Measurements from ENCODE around the gene PYGO2. TPM values are rescaled to one million over a fixed set of nuclear protein-coding genes. Genes with fewer than 3 reads are reported as not detected.

Gene PYGO2
- total RNA-seq, 2 experiments from 2014 or later: 44.0 to 47.9 TPM

DNA sequence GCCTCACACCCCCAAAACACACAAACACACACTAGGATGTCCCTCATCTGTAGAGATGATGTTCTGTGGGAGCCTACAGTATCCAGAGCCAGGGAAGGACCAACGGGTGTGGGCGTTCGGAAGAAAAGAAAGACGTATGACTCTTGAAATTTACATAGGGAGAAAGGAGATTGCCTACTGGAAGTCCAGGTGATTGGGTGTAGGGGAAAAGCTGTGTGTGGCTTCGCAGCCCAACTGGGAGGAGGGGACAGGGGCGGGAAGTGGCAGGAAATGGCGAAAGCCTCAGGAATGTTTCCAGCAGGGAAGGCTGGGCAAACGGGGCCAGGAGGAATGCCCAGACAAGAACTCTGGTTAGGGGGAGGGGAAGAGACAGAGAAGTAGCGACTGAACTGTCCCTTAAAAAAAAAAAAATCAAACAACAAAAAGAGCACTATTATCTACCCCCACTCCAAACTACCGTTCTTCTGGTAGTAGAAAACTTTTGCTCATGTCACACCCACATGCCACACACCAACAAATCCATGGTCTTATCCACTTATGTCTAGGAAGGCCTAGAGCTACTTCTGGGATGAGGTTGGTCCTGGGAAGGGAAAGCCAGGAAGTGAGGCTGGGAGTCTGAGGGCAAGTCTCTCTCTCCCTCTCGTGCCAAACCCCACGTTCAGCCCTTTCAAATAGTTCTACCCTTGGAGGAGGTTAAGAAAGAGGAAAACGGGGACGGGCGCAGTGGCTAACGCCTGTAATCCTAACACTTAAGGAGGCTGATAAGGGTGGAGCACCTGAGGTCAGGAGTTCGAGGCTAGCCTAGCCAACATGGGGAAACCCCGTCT lies 11.1 kb upstream of the PYGO2 start:
- Mint-ChIP-seq H3K4me3 (peak overlapping the region; percentile 35), H3K27ac (peak overlapping the region; percentile 60), H3K9me3 (ENCODE audit: low read depth) (no peaks in the 10 kb centered on the region), H3K27me3 (no peaks in the 10 kb centered on the region), H3K4me1 (peaks cover 41% of the 10 kb centered on the region), H3K36me3 (peaks cover 13% of the 10 kb centered on the region)
- ATAC-seq (no peak), DNase-seq (no peak)
- CTCF ChIA-PET: interaction anchor here (1.3 to 7.0 kb wide), 6 partner anchors 11 to 112 kb away, joined by 13 to 32 read pairs (median 19); partner anchors contain the start of genes FLAD1 and PYGO2

DNA sequence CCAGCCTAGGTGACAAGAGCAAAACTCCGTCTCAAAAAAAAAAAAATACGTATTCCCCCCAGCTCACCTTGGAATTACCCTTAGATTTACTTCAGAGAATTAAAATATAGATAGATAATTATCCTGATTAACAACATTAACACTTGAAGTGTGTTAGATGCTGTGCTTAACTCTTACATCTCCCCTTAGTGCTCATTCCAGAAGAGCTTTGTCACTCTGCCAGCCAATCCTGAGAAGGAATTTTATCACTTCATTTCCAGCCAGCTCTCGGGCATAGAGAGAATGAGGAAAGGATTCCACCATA lies 10.6 kb upstream of the PYGO2 start:
- no peaks in the 10 kb centered on the region for H3K27me3 Mint-ChIP-seq
- H3K36me3 Mint-ChIP-seq: peaks cover 12% of the 10 kb centered on the region
- H3K9me3 Mint-ChIP-seq (ENCODE audit: low read depth): no peaks in the 10 kb centered on the region
- CTCF ChIA-PET: interaction anchor here (1.7 to 7.0 kb wide), 5 partner anchors 11 to 113 kb away, joined by 5 to 32 read pairs (median 17); partner anchors contain the start of gene PYGO2
- H3K4me3 Mint-ChIP-seq: peak overlapping the region; percentile 35
- ATAC-seq (no peak), DNase-seq (no peak)
- H3K4me1 Mint-ChIP-seq: peaks cover 42% of the 10 kb centered on the region
- H3K27ac Mint-ChIP-seq: peak overlapping the region; percentile 60

DNA sequence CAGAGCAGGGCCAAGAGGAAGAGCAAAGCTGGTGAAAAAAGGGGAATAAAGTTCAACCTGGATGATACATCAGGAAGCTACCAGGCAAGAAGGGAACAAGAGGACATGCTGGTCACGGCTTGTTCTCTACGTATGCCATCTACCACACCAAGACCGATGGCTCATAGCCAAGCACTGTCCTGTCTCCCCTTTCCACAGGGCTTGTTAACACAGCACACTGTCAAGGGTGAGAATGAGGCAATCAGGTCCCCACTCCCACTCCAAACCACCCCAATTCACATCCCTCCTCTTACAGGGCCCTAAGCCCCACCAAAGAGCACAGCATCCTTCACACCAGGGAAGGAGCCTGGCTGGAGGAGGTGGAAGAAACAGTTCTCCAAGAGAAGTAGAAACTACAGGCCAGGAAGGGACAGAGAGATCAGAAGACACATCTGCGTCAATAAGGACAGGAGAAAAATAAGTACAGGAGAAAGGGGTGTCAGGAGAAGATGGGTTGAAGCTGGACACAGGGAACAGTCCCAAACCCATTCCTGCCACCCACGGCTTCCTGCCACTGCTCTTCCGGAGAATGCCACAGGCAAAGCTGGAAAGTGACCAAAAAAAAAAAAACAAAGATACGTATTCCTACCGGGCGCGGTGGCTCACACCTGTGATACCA lies 9.9 kb upstream of the PYGO2 start:
- Mint-ChIP-seq H3K27ac (peak overlapping the region; percentile 5), H3K9me3 (ENCODE audit: low read depth) (no peaks in the 10 kb centered on the region), H3K36me3 (peaks cover 11% of the 10 kb centered on the region), H3K4me3 (no peak overlapping the region), H3K4me1 (peaks cover 43% of the 10 kb centered on the region), H3K27me3 (no peaks in the 10 kb centered on the region)
- CTCF ChIA-PET: interaction anchor here (1.3 to 4.7 kb wide), 5 partner anchors 10 to 114 kb away, joined by 3 to 28 read pairs (median 13); partner anchors contain the start of genes FLAD1 and PYGO2
- DNase-seq (no peak), ATAC-seq (no peak)

DNA sequence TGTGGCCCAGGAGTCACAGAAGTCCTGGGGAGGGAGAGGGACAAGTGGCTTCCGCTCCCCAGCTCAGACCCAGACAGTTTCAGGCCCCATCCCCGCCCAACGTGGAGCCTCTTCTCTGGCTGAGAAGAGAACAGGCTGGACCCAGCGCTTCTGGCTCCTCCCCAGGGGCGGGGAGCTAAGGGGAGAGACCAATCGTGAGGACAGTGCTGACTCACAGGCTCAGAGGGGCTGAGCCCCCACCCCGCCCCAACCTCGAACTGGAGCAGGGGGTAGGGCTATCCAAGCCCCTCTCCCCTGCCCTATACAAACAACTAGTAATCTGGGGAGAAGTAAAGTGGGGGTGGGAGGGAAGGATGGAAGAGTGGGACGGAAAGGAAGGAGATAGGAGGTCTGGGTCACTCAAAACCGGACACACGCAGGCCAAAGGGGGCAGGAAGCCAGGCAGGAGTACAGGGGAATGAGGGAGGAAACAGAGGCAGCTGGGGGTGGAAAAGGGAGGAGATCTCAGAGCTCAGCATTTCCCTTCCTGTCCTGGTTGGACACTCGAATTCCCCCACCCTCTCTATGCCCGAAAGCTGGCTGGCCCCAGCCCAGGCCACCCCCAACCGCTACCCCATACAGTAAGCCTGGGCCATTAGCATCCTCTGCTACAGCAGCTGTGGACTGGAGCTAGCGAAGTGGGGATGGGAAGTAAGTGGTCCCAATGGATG lies 9.2 kb upstream of the PYGO2 start, which contains the start of gene SHC1:
Gene SHC1 (minus strand): TSS at position 117 of the 710 bp plus-strand sequence. CDS start 221 bp downstream, outside the sequence.
- CTCF ChIA-PET: interaction anchor here (1.2 to 4.7 kb wide), 8 partner anchors 9 to 114 kb away, joined by 3 to 17 read pairs (median 6); partner anchors contain the start of genes FLAD1 and PYGO2
- Mint-ChIP-seq H3K4me3 (no peak within 1 kb of the TSS), H3K27ac (peak within 1 kb of the TSS; percentile 56), H3K9me3 (ENCODE audit: low read depth) (no peaks in the 10 kb centered on the region), H3K4me1 (peaks cover 43% of the 10 kb centered on the region), H3K27me3 (no peaks in the 10 kb centered on the region), H3K36me3 (peaks cover 10% of the 10 kb centered on the region)
- DNase-seq: peak; percentile 56
- ATAC-seq: no peak

DNA sequence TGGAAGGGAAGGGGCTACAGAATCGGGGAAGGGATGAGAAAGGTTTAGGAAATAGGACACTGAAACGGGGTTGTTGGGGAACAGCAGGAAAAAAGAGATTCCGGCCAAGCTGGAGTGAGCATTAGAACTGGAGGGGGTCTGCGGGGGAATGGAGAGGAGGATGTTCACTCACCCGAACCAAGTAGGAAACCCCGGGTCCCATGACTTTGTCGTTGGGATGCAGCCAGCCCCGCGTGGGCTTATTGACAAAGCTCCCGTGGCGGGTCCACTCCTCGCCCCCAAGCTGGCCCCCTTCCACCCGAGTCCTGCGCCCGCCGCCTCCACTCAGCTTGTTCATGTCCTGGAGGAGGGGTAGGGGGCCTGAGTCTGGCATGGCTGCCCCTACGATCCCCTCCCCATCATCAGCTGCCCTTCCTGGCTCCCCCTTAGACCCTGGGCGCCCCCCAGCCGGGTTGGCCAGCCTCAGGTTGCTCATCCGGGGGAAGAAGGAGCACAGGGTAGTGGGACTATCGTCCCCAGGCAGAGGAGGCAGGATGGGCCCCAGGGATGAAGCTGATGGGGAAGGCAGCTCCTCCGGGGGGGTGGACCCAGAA lies 8.4 kb upstream of the PYGO2 start:
- no peaks in the 10 kb centered on the region for H3K9me3 Mint-ChIP-seq (ENCODE audit: low read depth)
- H3K27ac Mint-ChIP-seq: no peak overlapping the region
- H3K4me3 Mint-ChIP-seq: no peak overlapping the region
- H3K27me3 Mint-ChIP-seq: no peaks in the 10 kb centered on the region
- CTCF ChIA-PET: interaction anchor here (1.2 to 4.7 kb wide), 8 partner anchors 9 to 115 kb away, joined by 3 to 17 read pairs (median 6); partner anchors contain the start of genes FLAD1 and PYGO2
- ATAC-seq: no peak
- peaks cover 10% of the 10 kb centered on the region for H3K36me3 Mint-ChIP-seq
- H3K4me1 Mint-ChIP-seq: peaks cover 43% of the 10 kb centered on the region
- DNase-seq: no peak

DNA sequence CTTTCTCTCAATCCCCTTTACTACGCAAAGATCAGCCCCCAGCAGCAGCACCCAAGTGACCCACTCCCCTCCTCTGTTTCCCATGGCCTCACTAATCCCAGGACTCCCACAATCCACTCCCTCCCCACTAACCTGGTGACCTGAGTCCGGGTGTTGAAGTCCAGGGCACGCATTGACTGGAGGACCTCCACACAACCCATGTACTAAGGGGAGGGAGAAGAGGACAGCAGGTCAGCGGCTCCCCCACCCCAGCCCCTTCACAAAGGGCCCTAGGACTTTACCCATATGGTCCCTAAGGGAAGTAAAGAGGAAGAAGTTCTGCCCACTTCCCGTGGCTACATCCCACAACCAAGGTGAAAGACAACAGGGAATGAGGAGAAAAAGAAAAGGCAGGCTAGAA lies 7.7 kb upstream of the PYGO2 start:
- peaks cover 45% of the 10 kb centered on the region for H3K4me1 Mint-ChIP-seq
- H3K9me3 Mint-ChIP-seq (ENCODE audit: low read depth): no peaks in the 10 kb centered on the region
- H3K27me3 Mint-ChIP-seq: no peaks in the 10 kb centered on the region
- CTCF ChIA-PET: interaction anchor here (1.3 to 2.6 kb wide), 2 partner anchors 24 to 30 kb away, joined by 3 to 8 read pairs; no protein-coding TSS in a partner anchor
- ATAC-seq (no peak), DNase-seq (no peak)
- H3K27ac Mint-ChIP-seq: peak overlapping the region; percentile 24
- no peak overlapping the region for H3K4me3 Mint-ChIP-seq
- H3K36me3 Mint-ChIP-seq: peaks cover 10% of the 10 kb centered on the region

DNA sequence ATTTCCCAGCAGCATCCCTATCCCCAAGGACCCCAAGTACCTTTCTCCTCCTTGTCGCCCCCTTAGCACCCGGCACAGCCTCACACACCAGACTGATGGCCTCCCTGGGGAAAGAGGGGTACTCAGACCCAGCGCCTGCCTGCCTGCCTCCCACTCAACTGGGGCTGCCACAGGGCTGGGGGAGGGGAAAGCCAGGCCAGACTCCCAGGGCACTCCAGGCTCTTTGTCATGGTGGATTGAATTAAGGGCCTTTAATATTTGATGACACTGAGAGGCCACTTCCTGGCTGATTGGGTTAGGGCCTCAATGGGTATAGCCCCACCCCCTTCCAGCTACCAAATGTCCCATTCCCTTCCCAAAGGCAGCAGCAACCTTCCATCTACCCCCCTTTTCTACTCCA lies 7.1 kb upstream of the PYGO2 start:
- DNase-seq: no peak
- H3K4me1 Mint-ChIP-seq: peaks cover 48% of the 10 kb centered on the region
- ATAC-seq: no peak
- peak overlapping the region; percentile 24 for H3K27ac Mint-ChIP-seq
- CTCF ChIA-PET: interaction anchor here (2.6 kb wide), 1 partner anchor 31 kb away, joined by 8 read pairs; no protein-coding TSS in a partner anchor
- H3K36me3 Mint-ChIP-seq: peaks cover 13% of the 10 kb centered on the region
- H3K4me3 Mint-ChIP-seq: no peak overlapping the region
- no peaks in the 10 kb centered on the region for H3K27me3 Mint-ChIP-seq
- H3K9me3 Mint-ChIP-seq (ENCODE audit: low read depth): no peaks in the 10 kb centered on the region

DNA sequence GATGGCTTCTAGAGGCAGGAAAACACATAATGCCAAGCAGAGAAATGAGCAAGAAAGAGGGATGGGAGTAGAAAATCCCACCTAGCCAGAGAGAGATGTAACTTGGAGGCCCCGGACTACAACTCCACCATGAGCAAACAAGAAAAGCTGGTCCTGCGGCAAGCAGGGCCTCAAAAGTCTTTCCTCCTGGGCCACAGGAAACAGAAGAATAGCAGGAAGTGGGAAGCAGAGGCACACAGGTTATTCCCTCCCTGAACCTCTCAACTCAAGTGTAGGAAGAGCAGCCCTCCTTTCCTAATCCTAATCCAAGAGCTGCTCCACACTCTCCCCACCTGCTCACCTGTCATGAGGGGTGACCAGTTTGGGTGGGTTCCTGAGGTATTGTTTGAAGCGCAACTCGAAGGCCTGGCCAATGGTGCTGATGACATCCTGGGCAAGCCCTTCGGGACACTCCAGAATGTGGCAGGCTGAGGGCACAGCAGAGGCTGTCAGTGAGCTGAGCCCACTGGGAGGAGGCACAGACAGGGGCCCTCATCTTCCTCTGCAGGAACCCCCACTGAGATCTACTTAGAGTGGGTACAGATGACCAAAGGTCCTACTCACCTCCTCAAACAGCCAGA lies 5.9 kb upstream of the PYGO2 start:
- Mint-ChIP-seq H3K36me3 (peaks cover 20% of the 10 kb centered on the region), H3K4me1 (peaks cover 53% of the 10 kb centered on the region), H3K27ac (peak overlapping the region; percentile 41), H3K27me3 (no peaks in the 10 kb centered on the region), H3K4me3 (no peak overlapping the region), H3K9me3 (ENCODE audit: low read depth) (no peaks in the 10 kb centered on the region)
- CTCF ChIA-PET: interaction anchor here (0.6 to 2.1 kb wide), 3 partner anchors 17 to 50 kb away, joined by 3 to 6 read pairs (median 3); no protein-coding TSS in a partner anchor
- ATAC-seq: no peak
- no peak for DNase-seq

DNA sequence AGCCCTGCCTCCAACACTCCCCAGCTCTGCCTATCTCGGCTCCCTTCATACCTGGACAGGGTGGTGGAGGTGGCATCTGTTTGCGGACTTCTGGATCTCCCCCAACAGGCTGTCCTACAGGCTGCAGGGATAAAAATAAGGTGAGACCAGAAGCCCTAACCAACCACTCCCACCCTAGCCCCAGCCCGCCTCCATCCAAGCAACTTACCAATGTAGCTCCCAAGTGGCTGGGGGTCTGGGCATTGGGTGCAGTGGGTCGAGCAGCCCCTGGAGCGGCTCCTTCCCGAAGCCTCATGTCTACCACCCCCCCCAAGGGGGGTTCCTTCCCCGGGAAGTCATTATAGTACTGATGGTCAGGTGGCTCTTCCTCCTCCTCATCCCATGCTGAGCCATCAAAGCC lies 4.5 kb upstream of the PYGO2 start:
- Mint-ChIP-seq H3K4me3 (no peak overlapping the region), H3K27ac (no peak overlapping the region), H3K9me3 (ENCODE audit: low read depth) (no peaks in the 10 kb centered on the region), H3K27me3 (no peaks in the 10 kb centered on the region), H3K4me1 (peaks cover 47% of the 10 kb centered on the region), H3K36me3 (peaks cover 22% of the 10 kb centered on the region)
- no peak for ATAC-seq
- CTCF ChIA-PET: interaction anchor here (0.8 to 2.1 kb wide), 4 partner anchors 11 to 51 kb away, joined by 3 to 6 read pairs (median 4); partner anchors contain the start of gene PBXIP1
- no peak for DNase-seq

DNA sequence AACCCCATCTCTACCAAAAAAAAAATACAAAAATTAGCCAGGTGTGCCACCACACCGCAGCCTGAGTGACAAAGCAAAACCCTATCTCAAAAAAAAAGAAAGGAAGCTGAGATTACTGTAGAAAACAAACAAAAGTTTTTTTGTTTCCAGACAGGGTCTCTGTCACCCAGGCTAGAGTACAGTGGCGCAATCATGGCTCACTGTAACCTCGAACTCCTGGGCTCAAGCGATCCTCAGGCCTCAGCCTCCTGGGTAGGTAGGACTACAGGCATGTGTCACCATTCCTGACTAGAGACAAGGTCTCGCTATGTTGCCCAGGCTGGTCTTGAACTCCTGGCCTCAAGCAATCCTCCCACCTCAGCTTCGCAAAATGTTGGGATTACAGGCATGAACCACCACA lies 2.8 kb upstream of the PYGO2 start:
- Mint-ChIP-seq H3K27me3 (no peaks in the 10 kb centered on the region), H3K27ac (no peak overlapping the region), H3K9me3 (ENCODE audit: low read depth) (no peaks in the 10 kb centered on the region), H3K4me1 (peaks cover 51% of the 10 kb centered on the region), H3K4me3 (no peak overlapping the region), H3K36me3 (peaks cover 25% of the 10 kb centered on the region)
- CTCF ChIA-PET: interaction anchor here (1.1 to 1.6 kb wide), 7 partner anchors 9 to 59 kb away, joined by 3 to 5 read pairs (median 3); partner anchors contain the start of genes PBXIP1 and PMVK
- no peak for ATAC-seq
- DNase-seq: no peak

DNA sequence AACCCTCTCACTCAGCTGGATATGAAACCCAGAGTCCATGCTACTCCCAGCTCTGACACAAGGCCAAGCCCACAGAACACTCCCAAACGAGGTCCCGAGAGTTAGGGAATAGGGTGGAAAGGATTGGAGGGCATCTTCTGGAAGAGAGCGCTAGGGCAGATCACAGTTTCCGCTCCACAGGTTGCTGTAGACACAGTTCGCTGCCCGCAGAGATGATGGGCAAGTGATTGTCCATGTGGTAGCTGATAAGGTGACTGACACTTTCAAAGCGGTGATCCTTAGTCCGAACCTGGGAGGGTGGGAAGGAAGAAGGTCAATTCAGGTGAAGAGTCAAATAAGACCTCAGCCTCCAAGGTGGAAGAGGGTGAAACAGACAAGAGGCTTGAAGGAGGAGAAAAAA lies 2.1 kb upstream of the PYGO2 start:
- Mint-ChIP-seq H3K4me3 (no peak overlapping the region), H3K27me3 (no peaks in the 10 kb centered on the region), H3K27ac (peak overlapping the region; percentile 48), H3K36me3 (peaks cover 26% of the 10 kb centered on the region), H3K4me1 (peaks cover 45% of the 10 kb centered on the region), H3K9me3 (ENCODE audit: low read depth) (no peaks in the 10 kb centered on the region)
- DNase-seq (no peak), ATAC-seq (no peak)
- CTCF ChIA-PET: interaction anchor here (1.1 to 1.4 kb wide), 3 partner anchors 8 to 35 kb away, joined by 3 to 4 read pairs (median 3); partner anchors contain the start of gene PBXIP1

DNA sequence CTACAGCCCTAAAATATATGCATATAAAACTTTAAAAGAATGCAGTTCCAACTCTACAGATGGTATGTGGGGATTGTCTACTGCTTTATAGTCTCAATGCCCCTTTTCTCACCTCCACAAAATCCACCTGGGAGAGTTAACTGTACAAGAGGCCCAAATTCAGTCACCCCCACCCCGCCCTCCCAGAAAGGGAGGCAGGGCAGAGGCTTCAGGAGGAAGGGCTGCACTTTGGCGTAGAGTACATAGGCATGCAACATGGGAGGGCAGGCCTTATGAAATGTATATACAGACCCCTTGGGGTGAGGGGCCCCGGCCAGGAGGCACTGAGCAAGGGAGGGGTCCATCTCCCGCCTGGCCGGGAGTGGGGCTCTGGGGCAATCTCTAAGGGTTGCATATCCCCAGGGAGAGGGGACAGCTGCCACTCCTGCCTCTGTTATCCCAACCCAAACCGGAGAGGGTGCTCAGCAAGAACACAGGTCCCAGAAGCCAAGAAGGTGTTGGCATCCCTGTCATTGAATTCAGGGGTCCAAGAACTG lies 1.3 kb upstream of the PYGO2 start:
- DNase-seq (no peak), ATAC-seq (no peak)
- Mint-ChIP-seq H3K9me3 (ENCODE audit: low read depth) (no peaks in the 10 kb centered on the region), H3K27me3 (no peaks in the 10 kb centered on the region), H3K27ac (peak overlapping the region; percentile 91), H3K4me3 (peak overlapping the region; percentile 89), H3K4me1 (peaks cover 45% of the 10 kb centered on the region), H3K36me3 (peaks cover 26% of the 10 kb centered on the region)
- CTCF ChIA-PET: interaction anchor here (1.4 to 3.2 kb wide), 4 partner anchors 26 to 122 kb away, joined by 3 to 16 read pairs (median 9); partner anchors contain the start of gene PMVK

Data from activated CD8-positive, alpha-beta memory T cell treated with anti-CD3 and anti-CD28 coated beads, Interleukin-2, amount 10 ng/mL, durations not matched to agents 7 days and 5 days (primary cell).